ENCODE data around the gene GHRHR. TPM values are rescaled to one million over a fixed set of nuclear protein-coding genes. Genes with fewer than 3 reads are reported as not detected.

The GHRHR gene
- total RNA-seq, 6 experiments from 2014 or later: 0.37 to 0.60 (median 0.59) TPM; not detected in 3

DNA sequence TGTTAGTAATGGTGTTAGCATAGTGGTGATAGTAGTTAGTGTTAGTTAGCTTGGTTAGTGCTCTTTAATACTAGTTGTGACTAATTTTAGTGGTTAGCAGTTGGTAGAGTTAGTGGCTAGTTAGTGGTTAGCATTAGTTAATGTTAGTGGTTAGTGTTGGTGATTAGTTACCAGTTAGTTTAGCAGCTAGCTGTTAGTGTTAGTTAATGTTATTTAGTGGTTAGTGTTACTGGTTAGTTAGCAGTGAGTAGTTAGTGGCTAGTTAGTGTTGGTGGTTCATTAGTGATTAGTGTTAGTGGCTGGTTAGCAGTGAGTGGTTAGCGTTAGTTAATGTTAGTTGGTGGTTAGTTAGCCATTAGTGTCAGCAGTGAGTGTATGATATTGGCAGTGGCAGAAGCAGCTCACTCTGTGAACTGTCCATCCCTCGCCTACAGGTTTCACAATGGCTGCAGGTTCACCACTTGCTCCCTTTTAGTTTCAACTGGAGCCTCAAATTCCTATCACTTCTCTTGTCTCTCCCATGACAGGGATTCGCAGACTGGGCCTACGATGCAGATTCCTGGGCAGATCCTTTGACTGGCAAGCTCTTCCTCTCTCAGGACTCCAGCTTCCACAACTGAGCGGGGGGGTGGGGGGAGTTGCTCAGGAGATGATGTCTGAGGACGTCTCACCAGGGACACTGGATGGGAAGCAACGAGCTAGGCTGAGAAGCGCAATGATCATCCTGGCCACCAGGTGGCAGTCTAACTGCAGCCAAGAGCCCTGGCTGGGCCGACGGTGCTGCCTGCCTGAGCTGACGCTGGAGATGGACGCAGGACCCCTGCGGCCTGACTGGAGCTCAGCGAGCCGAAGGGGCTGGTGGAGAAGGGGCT lies 19.5 kb downstream of the GHRHR start:
- Histone ChIP-seq H3K27ac (no peak overlapping the region), H3K4me1 (no peaks in the 10 kb centered on the region), H3K27me3 (no peaks in the 10 kb centered on the region), H3K4me3 (no peak overlapping the region), H3K9me3 (no peaks in the 10 kb centered on the region), H3K36me3 (no peaks in the 10 kb centered on the region)
- intact Hi-C loops (cut with DNase I): loop anchor here in 1 of 2 donors (5.0 kb wide), 1 partner anchor 139 kb away; no protein-coding TSS in a partner anchor
- peak; percentile 91 to 97 (median 94) for ATAC-seq
- TF ChIP-seq, protein P1, sequence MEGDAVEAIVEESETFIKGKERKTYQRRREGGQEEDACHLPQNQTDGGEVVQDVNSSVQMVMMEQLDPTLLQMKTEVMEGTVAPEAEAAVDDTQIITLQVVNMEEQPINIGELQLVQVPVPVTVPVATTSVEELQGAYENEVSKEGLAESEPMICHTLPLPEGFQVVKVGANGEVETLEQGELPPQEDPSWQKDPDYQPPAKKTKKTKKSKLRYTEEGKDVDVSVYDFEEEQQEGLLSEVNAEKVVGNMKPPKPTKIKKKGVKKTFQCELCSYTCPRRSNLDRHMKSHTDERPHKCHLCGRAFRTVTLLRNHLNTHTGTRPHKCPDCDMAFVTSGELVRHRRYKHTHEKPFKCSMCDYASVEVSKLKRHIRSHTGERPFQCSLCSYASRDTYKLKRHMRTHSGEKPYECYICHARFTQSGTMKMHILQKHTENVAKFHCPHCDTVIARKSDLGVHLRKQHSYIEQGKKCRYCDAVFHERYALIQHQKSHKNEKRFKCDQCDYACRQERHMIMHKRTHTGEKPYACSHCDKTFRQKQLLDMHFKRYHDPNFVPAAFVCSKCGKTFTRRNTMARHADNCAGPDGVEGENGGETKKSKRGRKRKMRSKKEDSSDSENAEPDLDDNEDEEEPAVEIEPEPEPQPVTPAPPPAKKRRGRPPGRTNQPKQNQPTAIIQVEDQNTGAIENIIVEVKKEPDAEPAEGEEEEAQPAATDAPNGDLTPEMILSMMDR (IDR thresholded peaks at IDR 0.05): peak; percentile 82 to 97 (median 94)
- no peak for TF ChIP-seq POLR2A (IDR thresholded peaks at IDR 0.05)
- DNase-seq: peak; percentile 77 to 80 (median 78)
- 7% methylated on average over 12 of the region's 15 CpGs for WGBS (ENCODE audit: insufficient coverage, low coverage, low lambda C conversion rate, missing lambda C conversion rate)

DNA sequence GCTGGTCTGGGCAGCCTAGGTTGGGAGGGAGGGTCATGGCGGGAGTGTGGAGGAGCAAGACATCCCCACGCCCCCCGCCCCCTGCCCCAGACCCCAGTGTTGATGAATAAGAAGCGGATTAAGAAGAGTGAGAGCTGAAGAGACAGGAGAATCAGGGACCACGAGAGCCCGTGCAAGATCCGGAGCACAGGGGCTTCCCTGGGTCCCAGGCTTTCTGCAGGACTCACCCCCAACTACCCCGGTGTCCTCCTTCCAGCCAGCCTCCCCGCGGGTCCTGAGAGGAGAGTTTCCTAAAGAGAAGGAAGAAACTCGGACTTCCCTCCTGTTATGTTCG lies 20.1 kb downstream of the GHRHR start:
- intact Hi-C loops (cut with DNase I): loop anchor here in 1 of 2 donors (5.0 kb wide), 1 partner anchor 138 kb away; no protein-coding TSS in a partner anchor
- no peak overlapping the region for H3K27ac ChIP-seq
- WGBS (ENCODE audit: insufficient coverage, low coverage, low lambda C conversion rate, missing lambda C conversion rate): 12% methylated on average over 9 of the region's 12 CpGs

DNA sequence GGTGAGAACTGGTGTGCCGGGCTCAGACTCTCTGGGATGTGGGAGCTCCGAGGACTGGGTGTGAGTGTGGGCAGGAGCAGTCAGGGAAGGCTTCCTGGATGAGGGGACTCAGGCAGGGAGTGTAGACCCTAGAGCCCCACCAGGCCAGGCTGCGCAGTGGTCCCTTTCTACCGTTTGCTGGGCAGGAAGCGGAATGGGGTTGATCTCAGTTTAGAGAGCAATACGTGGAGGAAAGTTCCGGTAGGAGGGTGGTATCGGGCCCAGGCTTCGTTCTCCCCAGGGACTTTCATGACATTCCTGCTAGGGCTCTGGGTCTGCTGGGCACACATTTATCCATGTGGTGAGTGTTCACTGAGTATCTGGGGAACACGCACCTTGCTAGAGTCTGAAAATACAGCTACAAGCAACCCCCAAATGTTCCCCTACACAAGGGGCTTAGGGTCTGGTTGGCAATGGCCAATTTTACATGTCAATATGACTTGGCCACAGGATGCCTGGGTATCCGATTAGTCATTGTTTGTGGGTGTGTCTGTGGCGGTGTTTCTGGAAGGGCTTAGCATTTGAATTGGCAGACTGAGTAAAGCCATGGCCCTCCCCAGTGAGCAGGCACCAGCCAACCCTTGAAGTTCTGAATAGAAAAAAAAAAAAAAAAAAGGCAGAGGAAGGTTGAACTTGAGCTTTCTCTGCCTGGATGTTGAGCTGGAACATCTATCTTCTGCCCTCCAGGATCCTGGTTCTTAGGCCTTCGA lies 20.8 kb downstream of the GHRHR start:
- ATAC-seq (peak in 1 of 4 donors; percentile 54), DNase-seq (no peak)
- Histone ChIP-seq H3K36me3 (no peaks in the 10 kb centered on the region), H3K9me3 (no peaks in the 10 kb centered on the region), H3K4me1 (no peaks in the 10 kb centered on the region), H3K27me3 (no peaks in the 10 kb centered on the region), H3K27ac (no peak overlapping the region), H3K4me3 (no peak overlapping the region)
- 66% methylated on average over 8 of the region's 13 CpGs for WGBS (ENCODE audit: insufficient coverage, low coverage, low lambda C conversion rate, missing lambda C conversion rate)
- intact Hi-C loops (cut with DNase I): loop anchor here (5.0 kb wide), 1 partner anchor 138 kb away; no protein-coding TSS in a partner anchor
- TF ChIP-seq POLR2A (IDR thresholded peaks at IDR 0.05): no peak
- TF ChIP-seq, protein P1 (IDR thresholded peaks at IDR 0.05): no peak

More for the DNA sequence above, 20.1 kb downstream of the GHRHR start:
- Histone ChIP-seq H3K27me3 (no peaks in the 10 kb centered on the region), H3K9me3 (no peaks in the 10 kb centered on the region), H3K4me3 (no peak overlapping the region), H3K4me1 (no peaks in the 10 kb centered on the region), H3K36me3 (no peaks in the 10 kb centered on the region)
- no peak for ATAC-seq
- no peak for DNase-seq
- TF ChIP-seq, protein P1 (IDR thresholded peaks at IDR 0.05): no peak
- no peak for TF ChIP-seq POLR2A (IDR thresholded peaks at IDR 0.05)

DNA sequence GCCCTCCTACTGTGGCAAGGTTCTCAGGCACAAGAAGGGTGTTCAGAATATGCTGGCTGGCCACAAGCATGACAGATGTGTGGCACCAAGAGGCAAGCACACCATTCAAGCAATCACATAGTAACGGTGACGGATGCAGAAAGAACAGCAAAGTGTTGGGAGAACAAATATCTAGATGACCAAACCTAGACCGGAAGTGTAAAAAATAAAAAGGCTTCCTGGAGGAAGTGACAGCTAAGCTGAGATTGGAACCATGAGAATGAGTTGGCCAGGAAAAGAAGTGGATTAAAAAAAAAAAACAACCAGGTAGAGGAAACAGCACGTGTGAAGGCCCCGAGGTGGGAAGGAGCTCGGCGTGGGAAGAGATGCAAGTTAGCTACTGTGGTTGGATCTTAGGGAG lies 22.0 kb downstream of the GHRHR start:
- no peak overlapping the region for H3K27ac ChIP-seq
- no peak overlapping the region for H3K4me3 ChIP-seq
- 46% methylated on average over 7 of the region's 7 CpGs for WGBS (ENCODE audit: insufficient coverage, low coverage, low lambda C conversion rate, missing lambda C conversion rate)
- no peaks in the 10 kb centered on the region for H3K36me3 ChIP-seq
- no peaks in the 10 kb centered on the region for H3K9me3 ChIP-seq
- ATAC-seq (no peak), DNase-seq (no peak)
- intact Hi-C loops (cut with DNase I): loop anchor here in 1 of 2 donors (5.0 kb wide), 1 partner anchor 137 kb away; no protein-coding TSS in a partner anchor
- H3K4me1 ChIP-seq: no peaks in the 10 kb centered on the region
- TF ChIP-seq POLR2A (IDR thresholded peaks at IDR 0.05): no peak
- TF ChIP-seq, protein P1 (IDR thresholded peaks at IDR 0.05): no peak
- H3K27me3 ChIP-seq: no peaks in the 10 kb centered on the region
